Measurements from ENCODE around the gene NPL. TPM values are rescaled to one million over a fixed set of nuclear protein-coding genes. Genes with fewer than 3 reads are reported as not detected.

NPL gene
- total RNA-seq, 1 donor from 2014 or later, result 9.1 TPM

GRCh38 chr1:182795563-182796228 lies 6.1 kb downstream of the NPL start:
- no peak for DNase-seq (ENCODE audit: low read depth, low spot score)
- peaks cover 6% of the 10 kb centered on the region for H3K27me3 Mint-ChIP-seq (ENCODE audit: low read depth)
- H3K36me3 Mint-ChIP-seq (ENCODE audit: low read depth), result peaks cover 5% of the 10 kb centered on the region
- H3K4me3 Mint-ChIP-seq, result no peak overlapping the region
- TF ChIP-seq CTCF (conservative IDR thresholded peaks at IDR 0.05), result no peak
- peak overlapping the region; percentile 1 for H3K27ac Mint-ChIP-seq (ENCODE audit: unreplicated experiment)
- H3K9me3 Mint-ChIP-seq, result no peaks in the 10 kb centered on the region
- H3K4me1 Mint-ChIP-seq, result peaks cover 36% of the 10 kb centered on the region

GRCh38 chr1:182802006-182802803 lies 12.6 kb downstream of the NPL start:
- TF ChIP-seq CTCF (conservative IDR thresholded peaks at IDR 0.05), result no peak
- H3K4me1 Mint-ChIP-seq, result peaks cover 15% of the 10 kb centered on the region
- H3K27ac Mint-ChIP-seq (ENCODE audit: unreplicated experiment), result no peak overlapping the region
- H3K9me3 Mint-ChIP-seq, result no peaks in the 10 kb centered on the region
- H3K27me3 Mint-ChIP-seq (ENCODE audit: low read depth), result no peaks in the 10 kb centered on the region
- H3K36me3 Mint-ChIP-seq (ENCODE audit: low read depth), result peaks cover 3% of the 10 kb centered on the region
- no peak overlapping the region for H3K4me3 Mint-ChIP-seq
- no peak for DNase-seq (ENCODE audit: low read depth, low spot score)

GRCh38 chr1:182803846-182804245 lies 14.3 kb downstream of the NPL start:
- Mint-ChIP-seq H3K27me3 (ENCODE audit: low read depth) (no peaks in the 10 kb centered on the region), H3K27ac (ENCODE audit: unreplicated experiment) (no peak overlapping the region), H3K9me3 (no peaks in the 10 kb centered on the region), H3K4me3 (no peak overlapping the region), H3K36me3 (ENCODE audit: low read depth) (no peaks in the 10 kb centered on the region), H3K4me1 (peaks cover 15% of the 10 kb centered on the region)
- DNase-seq (ENCODE audit: low read depth, low spot score), result no peak
- no peak for TF ChIP-seq CTCF (conservative IDR thresholded peaks at IDR 0.05)

GRCh38 chr1:182806015-182806678 lies 16.6 kb downstream of the NPL start:
- peak; percentile 49 for TF ChIP-seq CTCF (conservative IDR thresholded peaks at IDR 0.05)
- no peak for DNase-seq (ENCODE audit: low read depth, low spot score)
- no peaks in the 10 kb centered on the region for H3K36me3 Mint-ChIP-seq (ENCODE audit: low read depth)

GRCh38 chr1:182807907-182808306 lies 18.3 kb downstream of the NPL start:
- TF ChIP-seq CTCF (conservative IDR thresholded peaks at IDR 0.05), result no peak

More at GRCh38 chr1:182806015-182806678, 16.6 kb downstream of the NPL start:
- Mint-ChIP-seq H3K27ac (ENCODE audit: unreplicated experiment) (no peak overlapping the region), H3K4me1 (peaks cover 12% of the 10 kb centered on the region), H3K4me3 (no peak overlapping the region), H3K9me3 (no peaks in the 10 kb centered on the region), H3K27me3 (ENCODE audit: low read depth) (no peaks in the 10 kb centered on the region)

More at GRCh38 chr1:182807907-182808306, 18.3 kb downstream of the NPL start:
- no peaks in the 10 kb centered on the region for H3K9me3 Mint-ChIP-seq
- no peaks in the 10 kb centered on the region for H3K27me3 Mint-ChIP-seq (ENCODE audit: low read depth)
- H3K27ac Mint-ChIP-seq (ENCODE audit: unreplicated experiment), result no peak overlapping the region
- H3K36me3 Mint-ChIP-seq (ENCODE audit: low read depth), result peaks cover 2% of the 10 kb centered on the region
- no peak for DNase-seq (ENCODE audit: low read depth, low spot score)
- H3K4me3 Mint-ChIP-seq, result no peak overlapping the region
- peaks cover 7% of the 10 kb centered on the region for H3K4me1 Mint-ChIP-seq

Measured in neural crest cell (in vitro differentiated cells).